HepG2 (cell line): ENCODE results near the gene REST. TPM values are rescaled to one million over a fixed set of nuclear protein-coding genes. Genes with fewer than 3 reads are reported as not detected.

Experiments
- AGO2 ChIP-seq: fragments of 200-400 bp; formaldehyde crosslinking; optimal IDR thresholded peaks from 2 replicates; pipeline ENCODE3; 2017; ENCODE audit warnings: mild to moderate bottlenecking, low read depth, low read length, moderate library complexity
- DPF2 ChIP-seq: sonication (generic); formaldehyde crosslinking; IDR thresholded peaks from 2 replicates; pipeline ENCODE4 v1.4.0; 2020; ENCODE audit warnings: mild to moderate bottlenecking, low read depth, missing genetic modification reagents, borderline replicate concordance
- FOXC1 ChIP-seq: sonication (generic); formaldehyde crosslinking; IDR thresholded peaks from 2 replicates; pipeline ENCODE4 v1.8.0; 2022; ENCODE audit warnings: mild to moderate bottlenecking, missing genetic modification reagents, borderline replicate concordance
- GATAD2A ChIP-seq: IDR thresholded peaks from 2 replicates; pipeline ENCODE4 v1.6.1; 2016
- GPN1 ChIP-seq: sonication (generic); formaldehyde crosslinking; IDR thresholded peaks from 2 replicates; pipeline ENCODE4 v1.5.1; 2020; ENCODE audit warnings: missing genetic modification reagents, borderline replicate concordance
- HMG20B ChIP-seq: conservative IDR thresholded peaks from 2 replicates; pipeline ENCODE4 v1.6.1; 2016; ENCODE audit warnings: missing genetic modification reagents, missing compliant biosample characterization
- HOMEZ ChIP-seq: IDR thresholded peaks from 2 replicates; pipeline ENCODE4 v1.6.1; 2016; ENCODE audit warnings: low read depth
- KLF11 ChIP-seq: IDR thresholded peaks from 2 replicates; pipeline ENCODE4 v1.6.1; 2016; ENCODE audit warnings: missing compliant biosample characterization
- KLF16 ChIP-seq, 2 experiments: sonication (generic) in 1 of 2; formaldehyde crosslinking in 1 of 2; IDR thresholded peaks; 2 replicates each; pipeline versions ENCODE4 v1.6.1 to v1.8.0; 2016 to 2023; ENCODE audit warnings: missing genetic modification reagents in 2 of 2, missing compliant biosample characterization in 1 of 2
- MTA1 ChIP-seq: sonication (generic); formaldehyde crosslinking; IDR thresholded peaks from 2 replicates; pipeline ENCODE4 v1.4.0; 2020; ENCODE audit warnings: missing genetic modification reagents, mild to moderate bottlenecking, borderline replicate concordance
- NR2F6 ChIP-seq, 2 experiments: IDR thresholded peaks; 2 replicates each; pipeline ENCODE4 v1.6.1; 2016; ENCODE audit warnings: antibody characterized with exemption in 1 of 2, mild to moderate bottlenecking in 1 of 2
- NR3C1 ChIP-seq: sonication (generic); formaldehyde crosslinking; IDR thresholded peaks from 2 replicates; pipeline ENCODE4 v1.4.0; 2020; ENCODE audit warnings: missing genetic modification reagents
- POLR2AphosphoS5 ChIP-seq: IDR thresholded peaks from 2 replicates; pipeline ENCODE4 v1.6.1; 2012; ENCODE audit warnings: low read depth, low read length
- PPARG ChIP-seq: conservative IDR thresholded peaks from 2 replicates; pipeline ENCODE4 v1.6.1; 2016; ENCODE audit warnings: missing biosample characterization, missing genetic modification reagents
- RFX5 ChIP-seq: IDR thresholded peaks from 2 replicates; pipeline ENCODE4 v1.6.1; 2011; ENCODE audit warnings: low read depth, low read length, improper control_type of control experiment
- SAFB2 ChIP-seq: sonication (generic); formaldehyde crosslinking; IDR thresholded peaks from 2 replicates; pipeline ENCODE4 v1.5.1; 2020; ENCODE audit warnings: missing genetic modification reagents, low read depth, mild to moderate bottlenecking, borderline replicate concordance
- SALL2 ChIP-seq: sonication (generic); formaldehyde crosslinking; IDR thresholded peaks from 2 replicates; pipeline ENCODE4 v1.8.1; 2023; ENCODE audit warnings: mild to moderate bottlenecking, missing genetic modification reagents, inconsistent platforms
- TCF12 ChIP-seq, 2 experiments: fragments of 450-650 bp in 1 of 2; sonication (generic) in 1 of 2; formaldehyde crosslinking in 1 of 2; IDR thresholded peaks; 2 replicates each; pipeline versions ENCODE4 v1.6.1 to v1.8.0; 2017 to 2022; ENCODE audit warnings: antibody characterized with exemption in 1 of 2, mild to moderate bottlenecking in 1 of 2, missing genetic modification reagents in 1 of 2, moderate library complexity in 1 of 2
- ZBTB42 ChIP-seq: sonication (generic); formaldehyde crosslinking; IDR thresholded peaks from 2 replicates; pipeline ENCODE4 v1.5.0; 2020; ENCODE audit warnings: mild to moderate bottlenecking, missing genetic modification reagents
- ZBTB7B ChIP-seq: sonication (generic); formaldehyde crosslinking; IDR thresholded peaks from 2 replicates; pipeline ENCODE4 v1.4.0; 2020; ENCODE audit warnings: missing genetic modification reagents
- ZC3H13 ChIP-seq: sonication (generic); formaldehyde crosslinking; IDR thresholded peaks from 2 replicates; pipeline ENCODE4 v1.8.1; 2023; ENCODE audit warnings: mild to moderate bottlenecking, missing genetic modification reagents, moderate library complexity
- ZNF234 ChIP-seq: sonication (generic); formaldehyde crosslinking; conservative IDR thresholded peaks from 2 replicates; pipeline ENCODE4 v1.5.1; 2020; ENCODE audit warnings: mild to moderate bottlenecking, missing genetic modification reagents
- ZNF256 ChIP-seq: sonication (generic); formaldehyde crosslinking; conservative IDR thresholded peaks from 2 replicates; pipeline ENCODE4 v1.4.0; 2020; ENCODE audit warnings: missing genetic modification reagents
- ZNF496 ChIP-seq: sonication (generic); formaldehyde crosslinking; IDR thresholded peaks from 2 replicates; pipeline ENCODE4 v1.8.1; 2023; ENCODE audit warnings: mild to moderate bottlenecking, moderate library complexity, missing genetic modification reagents; ENCODE audit not compliant: insufficient replicate concordance
- ZNF567 ChIP-seq: sonication (generic); formaldehyde crosslinking; IDR thresholded peaks from 2 replicates; pipeline ENCODE4 v1.8.1; 2023; ENCODE audit warnings: mild to moderate bottlenecking, missing genetic modification reagents, borderline replicate concordance
- ZNF709 ChIP-seq: sonication (generic); formaldehyde crosslinking; IDR thresholded peaks from 2 replicates; pipeline ENCODE4 v1.5.0; 2020; ENCODE audit warnings: mild to moderate bottlenecking, missing genetic modification reagents
- ZNF737 ChIP-seq: sonication (generic); formaldehyde crosslinking; IDR thresholded peaks from 2 replicates; pipeline ENCODE4 v1.5.0; 2020; ENCODE audit warnings: missing genetic modification reagents, mild to moderate bottlenecking, borderline replicate concordance
- ZNF777 ChIP-seq: sonication (generic); formaldehyde crosslinking; IDR thresholded peaks from 2 replicates; pipeline ENCODE4 v1.4.0; 2020; ENCODE audit warnings: missing genetic modification reagents
- polyA plus RNA-seq, 8 experiments: library from polyadenylated mRNA; depleted of rRNA in 3 of 8; stranded (reverse) in 7 of 8; unstranded in 1 of 8; fragments of >200 nt; fragmentation: Illumina TruSeq in 4 of 8; extraction: Trizol in 4 of 8; gene quantifications; 2 replicates each; pipeline versions ENCODE4 v1.2.1 to v1.2.3, GENCODE V29; 2011 to 2016; ENCODE audit warnings: low read depth in 4 of 8, missing spikeins in 1 of 8, mixed read lengths in 1 of 8; ENCODE audit not compliant: insufficient read depth in 1 of 8
- total RNA-seq, 5 experiments: library from RNA; depleted of rRNA; stranded (reverse); fragments of >200 nt; fragmentation: Illumina TruSeq; extraction: Trizol; gene quantifications; 2 replicates each; pipeline ENCODE4 v1.2.3, GENCODE V29; 2016; ENCODE audit warnings: low read depth in 1 of 5
- TF ChIP-seq, protein P1 (sequence below): sonication (generic); formaldehyde crosslinking; IDR thresholded peaks from 2 replicates; pipeline ENCODE4 v1.5.1; 2020; ENCODE audit warnings: missing genetic modification reagents, mild to moderate bottlenecking, borderline replicate concordance

The REST gene
- total and polyA plus RNA-seq, 2 of the 13 experiments (the other 11 are each of a cell fraction or from before 2014, with no cell fraction given), result 12.7 to 22.4 TPM

DNA sequence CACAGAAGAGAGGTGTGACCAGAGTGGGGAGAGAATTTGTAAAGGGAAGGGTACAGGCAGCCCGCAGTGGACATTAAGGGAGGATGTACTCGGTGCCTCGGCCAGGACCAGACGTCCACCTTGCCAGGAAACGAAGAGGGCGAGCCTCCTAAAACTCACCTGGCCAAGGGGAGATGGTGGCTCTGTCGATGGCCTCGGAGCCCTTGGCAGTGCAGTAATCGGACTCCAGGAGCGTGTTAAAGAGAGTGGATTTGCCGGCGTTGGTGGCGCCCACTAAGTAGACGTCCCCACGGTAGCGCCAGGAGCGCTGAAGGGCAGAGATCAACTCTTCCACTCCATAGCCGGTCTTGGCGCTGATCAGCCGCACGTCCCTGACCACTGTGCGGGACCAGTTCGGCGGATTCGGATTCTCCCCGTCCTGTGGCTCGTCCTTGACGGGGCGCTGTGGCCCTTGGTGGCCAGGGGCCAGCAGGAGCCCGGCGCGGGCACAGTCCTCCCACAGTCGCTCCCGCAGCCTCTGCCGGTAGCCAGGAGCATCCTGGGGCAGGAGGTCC, 68.7 kb downstream of the REST start (continued):
- TF ChIP-seq ZNF496 (no peak), HOMEZ (no peak), MTA1 (peak; percentile 39; the same call in 1 of the 2 replicates), NR3C1 (CRISPR knock-in tag) (no peak), POLR2AphosphoS5 (no peak), GATAD2A (CRISPR knock-in tag) (no peak), ZBTB42 (peak; percentile 13; the same call in 1 of the 2 replicates), ZNF567 (CRISPR knock-in tag) (no peak), ZNF709 (CRISPR knock-in tag) (no peak), SAFB2 (CRISPR knock-in tag) (0 out of 2 replicates have a peak, but pooled peaks have one; percentile 45), DPF2 (no peak), FOXC1 (CRISPR knock-in tag) (0 out of 2 replicates have a peak, but pooled peaks have one; percentile 5), SALL2 (CRISPR knock-in tag) (no peak), ZNF256 (CRISPR knock-in tag) (no peak), ZNF737 (CRISPR knock-in tag) (no peak), AGO2 (no peak), ZNF234 (no peak), TCF12 (IDR thresholded peaks at IDR 0.05) (no peak), TCF12 (CRISPR knock-in tag; IDR thresholded peaks at IDR 0.05) (no peak), RFX5 (no peak), KLF11 (CRISPR knock-in tag) (no peak), ZC3H13 (CRISPR knock-in tag) (no peak), NR2F6 (IDR thresholded peaks at IDR 0.05) (no peak), NR2F6 (CRISPR knock-in tag; IDR thresholded peaks at IDR 0.05) (no peak), ZBTB7B (CRISPR knock-in tag) (no peak), PPARG (CRISPR knock-in tag) (no peak), GPN1 (no peak), ZNF777 (peak; percentile 83), HMG20B (no peak), KLF16 (CRISPR knock-in tag; IDR thresholded peaks at IDR 0.05) (no peak)
- TF ChIP-seq, protein P1, sequence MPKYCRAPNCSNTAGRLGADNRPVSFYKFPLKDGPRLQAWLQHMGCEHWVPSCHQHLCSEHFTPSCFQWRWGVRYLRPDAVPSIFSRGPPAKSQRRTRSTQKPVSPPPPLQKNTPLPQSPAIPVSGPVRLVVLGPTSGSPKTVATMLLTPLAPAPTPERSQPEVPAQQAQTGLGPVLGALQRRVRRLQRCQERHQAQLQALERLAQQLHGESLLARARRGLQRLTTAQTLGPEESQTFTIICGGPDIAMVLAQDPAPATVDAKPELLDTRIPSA, result 0 out of 2 replicates have a peak, but pooled peaks have one; percentile 3
